NB4 (cell line): Measurements from ENCODE around the gene UBASH3A.

Source experiments
- DNase-seq: peaks from one replicate; pipeline ENCODE4 v3.0.0; 2010; ENCODE audit warnings: low read depth
- H3K4me3 ChIP-seq: one replicate; pipeline ENCODE4 v1.5.1; 2011; ENCODE audit warnings: mild to moderate bottlenecking, low read depth, low read length, moderate library complexity
- MYC ChIP-seq: IDR thresholded peaks from 2 replicates; pipeline ENCODE4 v1.6.1; 2011; ENCODE audit warnings: low read depth, low read length
- POLR2A ChIP-seq: IDR thresholded peaks from 2 replicates; pipeline ENCODE4 v1.6.1; 2011; ENCODE audit warnings: mild to moderate bottlenecking; ENCODE audit not compliant: insufficient read length; ENCODE audit errors: extremely low read depth
- TF ChIP-seq, protein P1 (sequence below): IDR thresholded peaks from 2 replicates; pipeline ENCODE4 v1.6.1; 2011; ENCODE audit warnings: low read depth, low read length
- TF ChIP-seq, protein P2 (sequence below): IDR thresholded peaks from one replicate; pipeline ENCODE4 v1.5.1; 2012; ENCODE audit warnings: low read depth, low read length

UBASH3A gene

GRCh38 chr21:42365770-42366169 lies 37.9 kb upstream of the UBASH3A start:
- H3K4me3 ChIP-seq: no peak overlapping the region
- DNase-seq: no peak
- no peak for TF ChIP-seq POLR2A

- DNase-seq: no peak
These were observed 37.3 kb upstream of the UBASH3A start, which contains the start of gene TFF1 for GRCh38 chr21:42366292-42367010. TFF1 (minus strand) TSS chr21:42366535; CDS start chr21:42366495, 40 bp downstream.

DNA sequence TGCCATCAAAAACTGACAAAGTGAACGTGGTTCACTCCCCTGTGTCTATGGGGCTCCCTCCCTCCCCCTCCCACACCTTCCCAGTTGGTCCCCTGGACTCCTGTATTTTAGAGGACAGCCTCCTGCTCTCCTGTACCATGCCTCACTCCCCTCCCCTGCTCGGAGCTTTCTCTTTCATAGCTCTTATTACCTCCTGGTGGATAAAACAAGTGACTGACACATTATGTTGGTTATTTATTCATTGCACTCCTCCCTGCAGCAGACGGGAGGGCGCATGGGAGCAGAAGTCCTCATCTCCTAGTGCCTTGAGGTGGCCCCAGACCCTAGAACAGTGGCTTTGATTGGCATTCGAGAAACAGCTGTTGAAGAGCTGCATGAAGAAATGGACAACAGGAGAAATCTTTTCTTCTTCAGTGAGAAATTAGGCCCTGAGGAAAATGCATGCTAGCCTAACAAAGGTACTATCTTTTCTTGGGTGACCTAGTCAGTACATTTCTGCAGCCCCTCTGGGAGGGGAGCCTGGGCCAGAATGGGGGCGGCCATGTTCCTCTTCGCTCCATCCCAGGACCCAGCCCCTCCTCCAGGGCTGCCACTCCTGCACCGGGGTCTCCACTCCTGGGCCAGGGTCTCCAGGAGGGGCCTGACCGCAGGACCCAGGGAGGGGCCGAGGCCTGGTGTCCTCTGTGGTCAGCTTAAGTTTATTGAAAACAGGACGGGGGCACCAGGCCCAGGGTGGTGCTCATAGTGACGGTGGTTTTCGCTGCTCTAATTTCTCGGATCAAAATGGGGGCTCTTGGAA lies 36.1 kb upstream of the UBASH3A start:
- TF ChIP-seq POLR2A: no peak
- TF ChIP-seq MYC: no peak
- TF ChIP-seq, protein P1, sequence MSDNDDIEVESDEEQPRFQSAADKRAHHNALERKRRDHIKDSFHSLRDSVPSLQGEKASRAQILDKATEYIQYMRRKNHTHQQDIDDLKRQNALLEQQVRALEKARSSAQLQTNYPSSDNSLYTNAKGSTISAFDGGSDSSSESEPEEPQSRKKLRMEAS: no peak
- TF ChIP-seq, protein P2, sequence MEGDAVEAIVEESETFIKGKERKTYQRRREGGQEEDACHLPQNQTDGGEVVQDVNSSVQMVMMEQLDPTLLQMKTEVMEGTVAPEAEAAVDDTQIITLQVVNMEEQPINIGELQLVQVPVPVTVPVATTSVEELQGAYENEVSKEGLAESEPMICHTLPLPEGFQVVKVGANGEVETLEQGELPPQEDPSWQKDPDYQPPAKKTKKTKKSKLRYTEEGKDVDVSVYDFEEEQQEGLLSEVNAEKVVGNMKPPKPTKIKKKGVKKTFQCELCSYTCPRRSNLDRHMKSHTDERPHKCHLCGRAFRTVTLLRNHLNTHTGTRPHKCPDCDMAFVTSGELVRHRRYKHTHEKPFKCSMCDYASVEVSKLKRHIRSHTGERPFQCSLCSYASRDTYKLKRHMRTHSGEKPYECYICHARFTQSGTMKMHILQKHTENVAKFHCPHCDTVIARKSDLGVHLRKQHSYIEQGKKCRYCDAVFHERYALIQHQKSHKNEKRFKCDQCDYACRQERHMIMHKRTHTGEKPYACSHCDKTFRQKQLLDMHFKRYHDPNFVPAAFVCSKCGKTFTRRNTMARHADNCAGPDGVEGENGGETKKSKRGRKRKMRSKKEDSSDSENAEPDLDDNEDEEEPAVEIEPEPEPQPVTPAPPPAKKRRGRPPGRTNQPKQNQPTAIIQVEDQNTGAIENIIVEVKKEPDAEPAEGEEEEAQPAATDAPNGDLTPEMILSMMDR: no peak
- DNase-seq: no peak
- H3K4me3 ChIP-seq: no peak overlapping the region

More at GRCh38 chr21:42366292-42367010, 37.3 kb upstream of the UBASH3A start, which contains the start of gene TFF1:
- TF ChIP-seq, protein P1: no peak
- TF ChIP-seq, protein P2: no peak
- TF ChIP-seq POLR2A (no peak), MYC (no peak)
- H3K4me3 ChIP-seq: no peak within 1 kb of the TSS

DNA sequence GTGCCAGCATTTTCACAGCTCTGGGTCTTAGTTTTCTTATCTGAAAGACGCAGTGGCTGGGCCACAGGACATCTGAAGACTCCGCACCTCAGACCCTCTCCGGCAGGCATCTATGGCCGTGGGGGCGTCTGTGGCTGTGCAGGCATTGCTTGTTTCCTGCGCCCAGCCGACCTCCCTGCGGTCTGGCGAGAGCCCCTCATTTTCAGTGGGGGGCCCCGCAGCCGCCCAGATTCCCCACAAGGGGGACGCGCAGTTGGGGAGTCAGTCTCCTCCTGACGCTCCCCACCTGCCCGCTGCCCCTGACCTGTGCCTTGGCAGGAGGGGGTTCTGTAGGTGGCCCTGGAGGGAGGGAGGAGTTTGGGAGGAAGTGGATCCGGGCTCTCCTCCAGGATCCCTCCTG lies 33.9 kb upstream of the UBASH3A start:
- no peak overlapping the region for H3K4me3 ChIP-seq
- DNase-seq: no peak
- TF ChIP-seq, protein P1: no peak
- no peak for TF ChIP-seq MYC
- TF ChIP-seq, protein P2: no peak
- TF ChIP-seq POLR2A: no peak

DNA sequence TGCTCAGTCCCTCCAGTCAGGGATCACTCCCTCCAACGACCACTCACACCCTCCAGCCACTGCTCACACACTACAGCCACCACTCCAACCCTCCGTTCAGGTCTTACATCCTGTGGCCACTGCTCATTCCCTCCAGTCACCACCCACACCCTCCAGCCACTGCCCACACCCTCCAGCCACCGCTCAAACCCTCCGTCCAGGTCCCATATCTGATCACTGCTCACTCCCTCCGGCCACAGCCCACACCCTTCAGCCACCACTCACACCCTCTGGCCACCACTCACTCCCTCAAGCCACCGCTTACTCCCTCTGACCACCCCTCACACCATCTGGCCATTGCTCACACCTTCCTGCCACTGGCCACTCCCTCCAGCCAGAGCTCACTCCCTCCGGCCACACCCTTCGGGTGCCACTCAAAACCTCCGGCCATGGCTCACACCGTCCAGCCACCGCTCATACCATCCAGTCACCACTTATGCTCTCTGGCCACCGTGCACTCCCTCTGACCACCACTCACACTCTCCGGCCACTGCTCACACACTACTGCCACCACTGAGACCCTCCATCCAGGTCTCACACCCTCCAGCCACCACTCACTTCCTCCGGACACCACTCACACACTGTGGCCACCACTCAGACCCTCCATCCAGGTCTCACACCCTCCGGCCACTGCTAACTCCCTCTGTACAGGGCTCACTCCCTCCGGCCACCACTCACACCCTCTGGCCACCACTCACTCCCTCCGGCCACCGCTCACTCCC lies 32.6 kb upstream of the UBASH3A start:
- H3K4me3 ChIP-seq: no peak overlapping the region
- DNase-seq: no peak
- TF ChIP-seq, protein P2: no peak
- TF ChIP-seq MYC: no peak
- TF ChIP-seq, protein P1: no peak
- no peak for TF ChIP-seq POLR2A
